ENCODE results near the gene HIRIP3. TPM values are rescaled to one million over a fixed set of nuclear protein-coding genes. Genes with fewer than 3 reads are reported as not detected.

Gene HIRIP3
- total and polyA plus RNA-seq, 2 of the 8 experiments (the other 6 are each of a cell fraction or from before 2014, with no cell fraction given), result 11.9 to 18.5 TPM

DNA sequence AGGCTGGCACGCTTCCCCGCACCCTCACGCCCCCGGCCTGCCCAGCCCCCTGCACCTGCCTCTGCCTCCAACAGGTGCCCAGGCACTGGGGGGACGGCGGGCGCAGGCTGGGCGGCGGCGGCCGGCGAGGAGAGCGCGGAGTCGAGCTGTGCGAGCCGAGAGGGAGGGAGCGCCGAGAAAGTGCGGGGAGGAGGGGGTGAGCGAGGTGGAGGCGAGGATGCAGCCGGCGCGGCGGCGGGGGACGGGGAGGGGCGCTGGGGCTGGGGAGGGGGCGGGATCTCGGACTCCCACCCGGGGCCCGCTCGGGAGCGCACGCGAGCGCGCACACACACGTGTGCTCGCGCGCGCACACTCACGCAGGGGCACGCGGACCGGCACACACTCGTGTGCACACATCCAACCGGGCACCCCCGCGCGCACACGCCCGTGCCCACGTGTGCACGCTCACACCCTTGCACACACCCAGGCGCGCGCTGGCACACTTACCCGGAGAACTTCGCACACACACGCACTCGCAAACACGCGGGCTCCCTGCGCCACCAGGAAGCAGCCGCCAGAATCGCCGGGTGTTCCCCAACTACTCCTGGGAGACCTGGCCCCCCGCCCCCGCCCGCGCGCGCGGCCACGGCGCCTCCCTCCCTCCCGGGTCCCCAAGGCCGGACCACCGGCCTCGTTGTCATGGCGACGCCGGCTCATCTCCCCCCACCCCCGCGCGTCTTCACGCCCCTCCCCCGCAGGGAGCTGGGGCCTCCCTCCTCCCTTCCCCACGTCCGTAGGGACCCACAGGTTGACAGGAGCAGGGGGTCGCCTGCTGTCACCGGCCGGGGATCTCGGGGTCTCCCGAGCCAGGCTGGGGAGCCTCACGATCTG lies 15.7 kb upstream of the HIRIP3 start, which contains the start of gene DOC2A (continued):
- TF ChIP-seq, protein P1, sequence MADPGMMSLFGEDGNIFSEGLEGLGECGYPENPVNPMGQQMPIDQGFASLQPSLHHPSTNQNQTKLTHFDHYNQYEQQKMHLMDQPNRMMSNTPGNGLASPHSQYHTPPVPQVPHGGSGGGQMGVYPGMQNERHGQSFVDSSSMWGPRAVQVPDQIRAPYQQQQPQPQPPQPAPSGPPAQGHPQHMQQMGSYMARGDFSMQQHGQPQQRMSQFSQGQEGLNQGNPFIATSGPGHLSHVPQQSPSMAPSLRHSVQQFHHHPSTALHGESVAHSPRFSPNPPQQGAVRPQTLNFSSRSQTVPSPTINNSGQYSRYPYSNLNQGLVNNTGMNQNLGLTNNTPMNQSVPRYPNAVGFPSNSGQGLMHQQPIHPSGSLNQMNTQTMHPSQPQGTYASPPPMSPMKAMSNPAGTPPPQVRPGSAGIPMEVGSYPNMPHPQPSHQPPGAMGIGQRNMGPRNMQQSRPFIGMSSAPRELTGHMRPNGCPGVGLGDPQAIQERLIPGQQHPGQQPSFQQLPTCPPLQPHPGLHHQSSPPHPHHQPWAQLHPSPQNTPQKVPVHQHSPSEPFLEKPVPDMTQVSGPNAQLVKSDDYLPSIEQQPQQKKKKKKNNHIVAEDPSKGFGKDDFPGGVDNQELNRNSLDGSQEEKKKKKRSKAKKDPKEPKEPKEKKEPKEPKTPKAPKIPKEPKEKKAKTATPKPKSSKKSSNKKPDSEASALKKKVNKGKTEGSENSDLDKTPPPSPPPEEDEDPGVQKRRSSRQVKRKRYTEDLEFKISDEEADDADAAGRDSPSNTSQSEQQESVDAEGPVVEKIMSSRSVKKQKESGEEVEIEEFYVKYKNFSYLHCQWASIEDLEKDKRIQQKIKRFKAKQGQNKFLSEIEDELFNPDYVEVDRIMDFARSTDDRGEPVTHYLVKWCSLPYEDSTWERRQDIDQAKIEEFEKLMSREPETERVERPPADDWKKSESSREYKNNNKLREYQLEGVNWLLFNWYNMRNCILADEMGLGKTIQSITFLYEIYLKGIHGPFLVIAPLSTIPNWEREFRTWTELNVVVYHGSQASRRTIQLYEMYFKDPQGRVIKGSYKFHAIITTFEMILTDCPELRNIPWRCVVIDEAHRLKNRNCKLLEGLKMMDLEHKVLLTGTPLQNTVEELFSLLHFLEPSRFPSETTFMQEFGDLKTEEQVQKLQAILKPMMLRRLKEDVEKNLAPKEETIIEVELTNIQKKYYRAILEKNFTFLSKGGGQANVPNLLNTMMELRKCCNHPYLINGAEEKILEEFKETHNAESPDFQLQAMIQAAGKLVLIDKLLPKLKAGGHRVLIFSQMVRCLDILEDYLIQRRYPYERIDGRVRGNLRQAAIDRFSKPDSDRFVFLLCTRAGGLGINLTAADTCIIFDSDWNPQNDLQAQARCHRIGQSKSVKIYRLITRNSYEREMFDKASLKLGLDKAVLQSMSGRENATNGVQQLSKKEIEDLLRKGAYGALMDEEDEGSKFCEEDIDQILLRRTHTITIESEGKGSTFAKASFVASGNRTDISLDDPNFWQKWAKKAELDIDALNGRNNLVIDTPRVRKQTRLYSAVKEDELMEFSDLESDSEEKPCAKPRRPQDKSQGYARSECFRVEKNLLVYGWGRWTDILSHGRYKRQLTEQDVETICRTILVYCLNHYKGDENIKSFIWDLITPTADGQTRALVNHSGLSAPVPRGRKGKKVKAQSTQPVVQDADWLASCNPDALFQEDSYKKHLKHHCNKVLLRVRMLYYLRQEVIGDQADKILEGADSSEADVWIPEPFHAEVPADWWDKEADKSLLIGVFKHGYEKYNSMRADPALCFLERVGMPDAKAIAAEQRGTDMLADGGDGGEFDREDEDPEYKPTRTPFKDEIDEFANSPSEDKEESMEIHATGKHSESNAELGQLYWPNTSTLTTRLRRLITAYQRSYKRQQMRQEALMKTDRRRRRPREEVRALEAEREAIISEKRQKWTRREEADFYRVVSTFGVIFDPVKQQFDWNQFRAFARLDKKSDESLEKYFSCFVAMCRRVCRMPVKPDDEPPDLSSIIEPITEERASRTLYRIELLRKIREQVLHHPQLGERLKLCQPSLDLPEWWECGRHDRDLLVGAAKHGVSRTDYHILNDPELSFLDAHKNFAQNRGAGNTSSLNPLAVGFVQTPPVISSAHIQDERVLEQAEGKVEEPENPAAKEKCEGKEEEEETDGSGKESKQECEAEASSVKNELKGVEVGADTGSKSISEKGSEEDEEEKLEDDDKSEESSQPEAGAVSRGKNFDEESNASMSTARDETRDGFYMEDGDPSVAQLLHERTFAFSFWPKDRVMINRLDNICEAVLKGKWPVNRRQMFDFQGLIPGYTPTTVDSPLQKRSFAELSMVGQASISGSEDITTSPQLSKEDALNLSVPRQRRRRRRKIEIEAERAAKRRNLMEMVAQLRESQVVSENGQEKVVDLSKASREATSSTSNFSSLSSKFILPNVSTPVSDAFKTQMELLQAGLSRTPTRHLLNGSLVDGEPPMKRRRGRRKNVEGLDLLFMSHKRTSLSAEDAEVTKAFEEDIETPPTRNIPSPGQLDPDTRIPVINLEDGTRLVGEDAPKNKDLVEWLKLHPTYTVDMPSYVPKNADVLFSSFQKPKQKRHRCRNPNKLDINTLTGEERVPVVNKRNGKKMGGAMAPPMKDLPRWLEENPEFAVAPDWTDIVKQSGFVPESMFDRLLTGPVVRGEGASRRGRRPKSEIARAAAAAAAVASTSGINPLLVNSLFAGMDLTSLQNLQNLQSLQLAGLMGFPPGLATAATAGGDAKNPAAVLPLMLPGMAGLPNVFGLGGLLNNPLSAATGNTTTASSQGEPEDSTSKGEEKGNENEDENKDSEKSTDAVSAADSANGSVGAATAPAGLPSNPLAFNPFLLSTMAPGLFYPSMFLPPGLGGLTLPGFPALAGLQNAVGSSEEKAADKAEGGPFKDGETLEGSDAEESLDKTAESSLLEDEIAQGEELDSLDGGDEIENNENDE (IDR thresholded peaks at IDR 0.05; ENCODE audit: insufficient replicate concordance, low read length), result no peak
- TF ChIP-seq BACH1 (IDR thresholded peaks at IDR 0.05; ENCODE audit: low read length) (0 out of 2 replicates have a peak, but pooled peaks have one; percentile 29), KDM4A (IDR thresholded peaks at IDR 0.05; ENCODE audit: low read depth, low read length, severe bottlenecking) (peak; percentile 69), TEAD4 (IDR thresholded peaks at IDR 0.05; ENCODE audit: low read depth, low read length) (no peak)
